Right atrium auricular region (tissue), 2 donors: Measurements from ENCODE around the gene BPHL. TPM values are rescaled to one million over a fixed set of nuclear protein-coding genes. Genes with fewer than 3 reads are reported as not detected.
A peak's percentile ranks its signal among the peaks of the same experiment; 100 is the strongest.
"Not testable (repeated sequence)": the region's sequence is repeated elsewhere in the genome, so short reads cannot be mapped to it uniquely, and the experiment has no call there.

Source experiments
- DNase-seq: peaks from one replicate; pipeline ENCODE4 v3.0.0-alpha.2; 2019; ENCODE audit warnings: low spot score
- H3K27ac ChIP-seq, 2 donors: fragments of 200-600 bp; sonication (generic); 1 replicate in 1 of 2; 2 replicates in 1 of 2; pipeline ENCODE4 v1.5.1; 2016 to 2019
- H3K27me3 ChIP-seq, 2 donors: fragments of 200-600 bp; sonication (generic); one replicate each; pipeline versions ENCODE4 v1.5.1 to v1.6.0; 2017 to 2019
- H3K36me3 ChIP-seq: fragments of 200-600 bp; sonication (generic); one replicate; pipeline ENCODE4 v1.5.1; 2016
- H3K4me1 ChIP-seq, 2 donors: fragments of 200-600 bp; sonication (generic); one replicate each; pipeline versions ENCODE4 v1.5.1 to v1.6.0; 2017 to 2019
- H3K4me3 ChIP-seq, 2 donors: fragments of 200-600 bp; sonication (generic); 1 replicate in 1 of 2; 2 replicates in 1 of 2; pipeline ENCODE4 v1.5.1; 2017 to 2019; ENCODE audit warnings: mild to moderate bottlenecking in 1 of 2, moderate library complexity in 1 of 2
- H3K9me3 ChIP-seq, 2 donors: fragments of 200-600 bp; sonication (generic); one replicate each; pipeline ENCODE4 v1.5.1; 2019
- total RNA-seq, 2 donors: library from RNA; depleted of rRNA; stranded (reverse); fragments of >200 nt; gene quantifications; one replicate each; pipeline ENCODE4 v1.1.0, GENCODE V29; 2016
- TF ChIP-seq, protein P1 (sequence below), 2 donors: fragments of 200-600 bp; sonication (generic); IDR thresholded peaks; one replicate each; pipeline ENCODE4 v1.5.1; 2019; ENCODE audit warnings: antibody characterized with exemption in 2 of 2

Gene BPHL
- total RNA-seq, 2 donors from 2014 or later: 5.4 to 10.6 TPM

DNA sequence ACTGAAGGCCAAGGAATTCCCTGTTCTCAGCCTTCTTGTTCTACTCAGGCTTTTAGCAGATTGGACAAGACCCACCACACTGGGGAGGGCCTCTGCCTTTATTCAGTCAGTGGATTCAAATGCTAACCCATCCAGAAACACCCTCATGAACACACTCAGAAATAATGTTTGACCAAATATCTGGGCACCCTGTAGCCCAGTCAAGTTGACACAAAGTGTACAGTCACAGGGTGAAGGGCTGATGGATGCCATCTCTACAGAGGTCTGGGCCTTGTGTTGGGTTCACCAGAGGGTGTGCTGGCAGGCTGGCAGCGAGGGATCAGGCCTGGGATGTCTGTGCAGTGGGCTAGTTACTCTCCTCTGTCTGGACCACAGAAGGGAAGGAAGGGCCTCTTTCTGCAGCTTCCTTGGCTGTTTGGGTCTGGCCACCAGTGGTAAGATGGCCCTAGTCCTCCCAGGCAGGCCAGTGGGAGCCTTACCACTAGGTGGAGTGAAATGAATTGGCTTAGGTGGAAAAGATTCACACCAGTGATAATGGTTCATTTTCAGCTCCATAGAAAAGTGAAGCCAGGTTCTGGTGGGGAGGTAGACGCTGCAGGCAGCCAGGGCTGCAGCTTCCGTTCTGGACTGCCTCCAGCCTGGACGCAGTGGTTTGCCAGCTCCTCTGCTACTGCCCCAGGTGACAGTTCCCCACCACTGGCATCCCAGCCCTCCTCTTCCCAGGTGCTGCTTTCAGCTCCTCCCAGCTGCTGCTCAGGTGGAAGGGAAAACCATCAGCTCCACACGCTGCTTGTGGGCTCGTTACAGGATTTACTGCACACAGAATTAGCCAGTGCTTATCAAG, 29.6 kb downstream of the BPHL start:
- peaks cover 8% of the 10 kb centered on the region for H3K36me3 ChIP-seq

DNA sequence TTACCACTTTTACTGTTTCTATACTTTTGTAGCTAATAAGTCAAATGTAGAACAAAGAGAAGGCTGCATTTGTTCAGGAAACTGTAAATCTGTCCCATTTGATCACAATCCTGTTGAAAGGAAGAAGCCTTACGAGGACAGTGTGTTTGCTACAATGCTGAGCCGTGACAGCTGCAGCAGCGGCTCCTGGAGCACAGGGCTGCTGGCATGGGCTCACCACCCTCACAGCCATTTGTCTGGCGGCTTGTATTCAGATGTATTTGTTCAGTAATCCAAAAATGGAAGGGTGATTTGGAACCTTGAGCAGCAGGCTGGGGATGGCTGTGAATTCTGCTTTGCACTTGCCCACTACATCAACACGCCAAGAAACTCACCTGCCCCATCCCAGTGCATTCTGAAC, 33.2 kb downstream of the BPHL start:
- DNase-seq: no peak
- peaks cover 0 to 3% of the 10 kb centered on the region in 2 donors for H3K9me3 ChIP-seq
- no peaks in the 10 kb centered on the region for H3K27me3 ChIP-seq
- H3K36me3 ChIP-seq: peaks cover 15% of the 10 kb centered on the region
- H3K27ac ChIP-seq: no peak overlapping the region
- H3K4me1 ChIP-seq: peaks cover 0 to 9% of the 10 kb centered on the region in 2 donors
- H3K4me3 ChIP-seq: no peak overlapping the region
- TF ChIP-seq, protein P1, sequence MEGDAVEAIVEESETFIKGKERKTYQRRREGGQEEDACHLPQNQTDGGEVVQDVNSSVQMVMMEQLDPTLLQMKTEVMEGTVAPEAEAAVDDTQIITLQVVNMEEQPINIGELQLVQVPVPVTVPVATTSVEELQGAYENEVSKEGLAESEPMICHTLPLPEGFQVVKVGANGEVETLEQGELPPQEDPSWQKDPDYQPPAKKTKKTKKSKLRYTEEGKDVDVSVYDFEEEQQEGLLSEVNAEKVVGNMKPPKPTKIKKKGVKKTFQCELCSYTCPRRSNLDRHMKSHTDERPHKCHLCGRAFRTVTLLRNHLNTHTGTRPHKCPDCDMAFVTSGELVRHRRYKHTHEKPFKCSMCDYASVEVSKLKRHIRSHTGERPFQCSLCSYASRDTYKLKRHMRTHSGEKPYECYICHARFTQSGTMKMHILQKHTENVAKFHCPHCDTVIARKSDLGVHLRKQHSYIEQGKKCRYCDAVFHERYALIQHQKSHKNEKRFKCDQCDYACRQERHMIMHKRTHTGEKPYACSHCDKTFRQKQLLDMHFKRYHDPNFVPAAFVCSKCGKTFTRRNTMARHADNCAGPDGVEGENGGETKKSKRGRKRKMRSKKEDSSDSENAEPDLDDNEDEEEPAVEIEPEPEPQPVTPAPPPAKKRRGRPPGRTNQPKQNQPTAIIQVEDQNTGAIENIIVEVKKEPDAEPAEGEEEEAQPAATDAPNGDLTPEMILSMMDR (IDR thresholded peaks at IDR 0.05): no peak

More for the DNA sequence above, 29.6 kb downstream of the BPHL start:
- TF ChIP-seq, protein P1 (IDR thresholded peaks at IDR 0.05): no peak
- no peak overlapping the region for H3K27ac ChIP-seq
- no peak overlapping the region for H3K4me3 ChIP-seq
- H3K27me3 ChIP-seq: no peaks in the 10 kb centered on the region
- no peak for DNase-seq
- peaks cover 0 to 3% of the 10 kb centered on the region in 2 donors for H3K9me3 ChIP-seq
- H3K4me1 ChIP-seq: no peaks in the 10 kb centered on the region

DNA sequence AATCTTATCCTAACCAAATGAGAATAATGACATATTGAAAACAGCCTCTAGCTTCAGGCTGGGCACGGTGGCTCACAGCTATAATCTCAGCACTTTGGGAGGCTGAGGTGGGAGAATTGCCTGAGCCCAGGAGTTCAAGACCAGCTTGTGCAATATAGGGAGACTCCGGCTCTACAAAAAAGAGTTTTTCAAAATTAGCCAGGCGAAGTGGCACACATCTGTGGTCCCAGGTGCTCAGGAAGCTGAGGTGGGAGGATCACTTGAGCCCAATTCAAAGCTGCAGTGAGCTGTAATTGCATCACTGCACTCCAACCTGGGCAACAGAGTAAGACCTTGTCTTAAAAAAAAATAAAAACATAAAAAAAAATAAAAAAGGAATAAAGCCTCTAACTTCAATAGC, 34.2 kb downstream of the BPHL start:
- TF ChIP-seq, protein P1 (IDR thresholded peaks at IDR 0.05): no peak
- H3K36me3 ChIP-seq: peaks cover 12% of the 10 kb centered on the region

DNA sequence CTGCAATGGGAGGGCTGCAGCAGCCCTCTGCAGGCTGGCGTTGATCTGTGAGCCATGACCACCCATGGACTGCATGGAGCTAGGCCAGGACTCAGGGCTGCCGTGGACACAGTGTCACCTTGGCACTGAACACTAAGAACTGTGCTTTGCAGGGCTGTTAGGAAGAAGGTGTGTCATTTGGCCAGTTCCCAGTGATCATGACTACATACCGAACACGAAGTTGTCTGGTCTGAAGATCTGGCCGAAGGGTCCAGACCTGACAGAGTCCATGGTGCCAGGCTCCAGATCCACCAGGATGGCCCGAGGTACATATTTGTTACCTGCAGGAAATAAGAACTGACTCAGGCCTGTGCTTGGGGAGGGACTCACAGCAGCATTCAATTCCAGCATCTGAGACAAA, 36.9 kb downstream of the BPHL start:
- peaks cover 0 to 26% of the 10 kb centered on the region in 2 donors for H3K4me1 ChIP-seq
- H3K36me3 ChIP-seq, H3K9me3 ChIP-seq, H3K27me3 ChIP-seq, DNase-seq, H3K4me3 ChIP-seq, H3K27ac ChIP-seq: not testable (repeated sequence)

More for the DNA sequence above, 34.2 kb downstream of the BPHL start:
- H3K27ac ChIP-seq: no peak overlapping the region
- peaks cover 0 to 10% of the 10 kb centered on the region in 2 donors for H3K4me1 ChIP-seq
- H3K27me3 ChIP-seq: no peaks in the 10 kb centered on the region
- H3K9me3 ChIP-seq: peaks cover 0 to 3% of the 10 kb centered on the region in 2 donors
- H3K4me3 ChIP-seq: no peak overlapping the region
- DNase-seq: no peak

DNA sequence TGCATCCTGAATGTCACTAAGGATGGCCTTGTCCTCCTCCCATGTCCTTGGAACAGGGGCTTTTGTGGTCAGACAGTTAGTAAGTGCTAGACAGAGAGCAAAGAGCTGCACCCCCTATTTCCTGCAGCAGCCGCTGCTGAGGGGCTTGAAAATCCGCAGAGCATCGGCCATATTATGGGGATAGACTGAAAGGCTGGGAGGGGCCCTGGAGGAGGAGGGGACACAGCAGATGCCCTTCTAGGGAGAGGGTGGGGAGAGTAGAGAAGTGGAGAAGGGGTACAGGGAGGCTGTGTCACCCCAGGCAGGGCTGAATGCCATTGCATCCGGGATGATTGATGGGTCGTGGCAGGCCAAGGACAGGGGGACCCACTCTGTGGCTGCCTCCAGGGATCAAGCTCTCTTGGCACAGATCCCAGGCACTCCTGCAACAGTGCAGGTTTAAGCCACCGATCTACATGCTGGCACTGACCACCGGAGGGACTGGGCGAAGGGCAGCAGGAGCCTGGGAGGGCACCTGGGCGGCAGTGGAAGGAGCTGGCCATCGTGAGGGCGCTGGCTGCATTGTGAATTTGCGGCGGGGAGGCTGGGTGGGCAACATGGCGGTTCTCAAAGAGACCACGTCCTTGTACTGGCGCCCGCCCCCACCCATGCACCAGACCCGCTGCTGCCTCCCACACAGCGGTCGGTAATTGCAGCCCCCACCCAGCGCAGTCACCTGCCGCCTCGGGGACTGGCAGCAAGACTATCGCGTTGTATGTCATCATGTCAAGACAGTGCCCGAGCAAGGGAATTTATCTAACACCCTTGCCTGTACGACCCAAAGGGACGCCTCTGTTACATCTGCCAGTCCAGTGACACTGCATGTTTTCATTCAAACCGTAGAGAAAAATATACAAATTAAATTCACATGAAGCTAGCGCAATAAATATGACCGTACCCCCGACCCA, 37.9 kb downstream of the BPHL start:
- H3K36me3 ChIP-seq, DNase-seq, H3K9me3 ChIP-seq, H3K27me3 ChIP-seq: not testable (repeated sequence)
- Histone ChIP-seq H3K4me3 (peak overlapping the region; percentile 90 to 98), H3K27ac (peak overlapping the region; percentile 95 to 100), H3K4me1 (peaks cover 0 to 26% of the 10 kb centered on the region in 2 donors)

DNA sequence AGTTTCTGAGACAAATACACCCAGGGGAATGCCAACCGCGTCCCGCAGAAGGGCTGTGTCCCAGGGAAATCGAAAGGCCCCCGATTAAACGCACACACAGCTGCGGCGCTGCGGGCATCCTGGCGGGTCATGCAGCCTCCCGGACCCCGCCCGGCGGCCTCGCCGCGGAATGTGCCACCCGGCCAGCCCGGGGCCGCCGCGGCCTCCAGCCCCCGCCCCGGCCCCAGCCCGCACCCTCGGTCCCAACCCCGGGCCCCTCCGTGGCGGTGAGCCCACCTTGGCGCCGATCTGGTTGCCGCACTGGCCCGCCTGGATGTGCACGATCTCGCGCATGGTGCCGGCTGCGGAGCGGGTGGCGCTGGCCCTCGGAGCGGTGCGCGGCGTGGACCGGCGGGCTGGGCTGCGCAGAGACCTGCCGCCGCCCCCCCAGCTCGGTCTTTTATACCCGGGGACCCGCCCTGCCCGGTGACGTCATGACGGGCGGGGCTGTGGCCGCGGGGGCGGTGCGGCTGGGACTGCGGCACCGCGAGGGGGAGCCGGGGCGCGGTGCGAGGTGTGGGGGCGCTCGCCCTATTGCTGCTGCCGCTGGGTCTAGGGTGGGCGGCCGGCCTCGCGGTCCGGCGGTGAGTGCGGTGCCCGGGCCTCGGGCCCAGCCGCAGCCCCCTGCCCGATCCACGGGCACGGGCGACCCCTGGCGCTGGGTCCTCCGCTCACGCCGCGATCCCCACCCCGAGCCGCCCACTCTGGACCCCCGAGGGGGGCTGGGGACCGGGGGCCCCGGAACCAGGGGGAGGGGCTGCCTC, 38.8 kb downstream of the BPHL start, which contains the start of gene TUBB2A:
Gene TUBB2A, minus strand, starts transcription at position 414 of the 803 bp plus-strand sequence. Its CDS starts 81 bp downstream, at position 333.
- Histone ChIP-seq H3K27ac (peak within 1 kb of the TSS; percentile 95 to 100), H3K4me1 (peaks cover 0 to 26% of the 10 kb centered on the region in 2 donors), H3K9me3 (no peaks in the 10 kb centered on the region), H3K36me3 (peaks cover 7% of the 10 kb centered on the region), H3K27me3 (no peaks in the 10 kb centered on the region), H3K4me3 (peak within 1 kb of the TSS; percentile 90 to 98)
- peak; percentile 86 for DNase-seq
- TF ChIP-seq, protein P1 (IDR thresholded peaks at IDR 0.05): peak; percentile 56 to 67
